OCI-LY7 (cell line): Measurements from ENCODE around the gene RUSF1.

Experiments used
- EZH2phosphoT487 ChIP-seq: fragments of 200-600 bp; sonication (generic); IDR thresholded peaks from 2 replicates; pipeline ENCODE4 v1.6.1; 2018; ENCODE audit warnings: low read depth, borderline replicate concordance, mild to moderate bottlenecking, mixed run types, antibody characterized with exemption, low read length, moderate library complexity, mixed read lengths
- TF ChIP-seq, protein P1 (sequence below): fragments of 200-600 bp; sonication (generic); conservative IDR thresholded peaks from 2 replicates; pipeline ENCODE4 v1.5.1; 2014; ENCODE audit warnings: mild to moderate bottlenecking, antibody characterized with exemption, low read length, moderate library complexity, mixed read lengths

DNA sequence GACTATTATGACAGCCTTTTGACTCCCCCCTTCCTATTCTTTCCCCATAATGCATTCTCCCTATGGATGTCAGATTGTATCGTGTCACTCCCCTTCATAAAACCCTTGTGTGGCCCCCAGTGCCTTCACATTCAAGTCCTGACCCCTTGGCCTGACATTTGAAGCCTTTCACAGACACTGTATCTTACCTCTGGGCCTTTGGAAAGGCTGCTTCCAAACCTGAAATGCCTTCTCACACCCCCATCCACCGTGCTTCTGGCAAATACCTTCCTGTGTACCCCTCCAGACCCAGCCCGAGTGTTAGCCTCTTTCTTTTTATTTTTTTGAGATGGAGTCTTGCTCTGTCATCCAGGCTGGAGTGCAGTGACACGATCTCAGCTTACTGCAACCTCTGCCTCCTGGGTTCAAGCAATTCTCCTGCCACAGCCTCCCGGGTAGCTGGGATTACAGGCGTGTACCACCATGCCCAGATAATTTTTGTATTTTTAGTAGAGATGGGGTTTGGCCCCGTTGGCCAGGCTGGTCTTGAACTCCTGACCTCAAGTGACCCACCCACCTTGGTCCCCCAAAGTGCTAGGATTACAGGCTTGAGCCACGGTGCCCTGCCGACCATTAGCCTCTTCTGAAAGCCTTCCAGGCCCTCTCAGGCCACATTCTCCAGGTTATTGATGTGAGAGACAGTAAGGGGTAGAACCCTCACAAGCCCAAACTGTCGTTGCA lies 46.8 kb downstream of the RUSF1 start:
- TF ChIP-seq, protein P1, sequence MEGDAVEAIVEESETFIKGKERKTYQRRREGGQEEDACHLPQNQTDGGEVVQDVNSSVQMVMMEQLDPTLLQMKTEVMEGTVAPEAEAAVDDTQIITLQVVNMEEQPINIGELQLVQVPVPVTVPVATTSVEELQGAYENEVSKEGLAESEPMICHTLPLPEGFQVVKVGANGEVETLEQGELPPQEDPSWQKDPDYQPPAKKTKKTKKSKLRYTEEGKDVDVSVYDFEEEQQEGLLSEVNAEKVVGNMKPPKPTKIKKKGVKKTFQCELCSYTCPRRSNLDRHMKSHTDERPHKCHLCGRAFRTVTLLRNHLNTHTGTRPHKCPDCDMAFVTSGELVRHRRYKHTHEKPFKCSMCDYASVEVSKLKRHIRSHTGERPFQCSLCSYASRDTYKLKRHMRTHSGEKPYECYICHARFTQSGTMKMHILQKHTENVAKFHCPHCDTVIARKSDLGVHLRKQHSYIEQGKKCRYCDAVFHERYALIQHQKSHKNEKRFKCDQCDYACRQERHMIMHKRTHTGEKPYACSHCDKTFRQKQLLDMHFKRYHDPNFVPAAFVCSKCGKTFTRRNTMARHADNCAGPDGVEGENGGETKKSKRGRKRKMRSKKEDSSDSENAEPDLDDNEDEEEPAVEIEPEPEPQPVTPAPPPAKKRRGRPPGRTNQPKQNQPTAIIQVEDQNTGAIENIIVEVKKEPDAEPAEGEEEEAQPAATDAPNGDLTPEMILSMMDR: no peak
- no peak for TF ChIP-seq EZH2phosphoT487
